ENCODE results near the gene MARK3. TPM values are rescaled to one million over a fixed set of nuclear protein-coding genes. Genes with fewer than 3 reads are reported as not detected.

MARK3 gene
- polyA plus RNA-seq, 1 experiment, result 109 TPM

GRCh38 chr14:103386713-103387329, 1.6 kb downstream of the MARK3 start:
- POLR2A ChIA-PET, result interaction anchor here (0.7 to 1.4 kb wide), 2 partner anchors 42 to 53 kb away, joined by 4 to 5 read pairs; partner anchors contain the start of gene EIF5
- CTCF ChIA-PET, result interaction anchor here (1.0 kb wide), 1 partner anchor 10 kb away, joined by 3 read pairs; no protein-coding TSS in a partner anchor
- no peaks in the 10 kb centered on the region for H3K27me3 ChIP-seq (ENCODE audit: control insufficient read depth, insufficient read depth, low read length)
- no peak overlapping the region for H3K27ac ChIP-seq (ENCODE audit: low read depth, low read length)
- DNase-seq (ENCODE audit: low read depth, low spot score), result no peak
- H3K4me3 ChIP-seq (ENCODE audit: low read depth, low read length), result peak overlapping the region; percentile 75
- no peaks in the 10 kb centered on the region; the same call in 1 of the 2 replicates for H3K9me3 ChIP-seq (ENCODE audit: control insufficient read depth, insufficient read depth, low read length)
- TF ChIP-seq CTCF (IDR thresholded peaks at IDR 0.05; ENCODE audit: low read depth, low read length), result no peak

- TF ChIP-seq CTCF (IDR thresholded peaks at IDR 0.05; ENCODE audit: low read depth, low read length), result no peak
- H3K27ac ChIP-seq (ENCODE audit: low read depth, low read length), result no peak overlapping the region
- no peak for DNase-seq (ENCODE audit: low read depth, low spot score)
- H3K27me3 ChIP-seq (ENCODE audit: control insufficient read depth, insufficient read depth, low read length), result no peaks in the 10 kb centered on the region
- no peaks in the 10 kb centered on the region; the same call in 1 of the 2 replicates for H3K9me3 ChIP-seq (ENCODE audit: control insufficient read depth, insufficient read depth, low read length)
- H3K4me3 ChIP-seq (ENCODE audit: low read depth, low read length), result 0 out of 2 replicates have a peak overlapping the region, but pooled peaks have one; percentile 11
- CTCF ChIA-PET, result no interaction called here
- POLR2A ChIA-PET, result no interaction called here
Observed at GRCh38 chr14:103388664-103389063, 3.4 kb downstream of the MARK3 start.

- no peak for TF ChIP-seq CTCF (IDR thresholded peaks at IDR 0.05; ENCODE audit: low read depth, low read length)
- CTCF ChIA-PET, result interaction anchor here (0.6 to 5.1 kb wide), 26 partner anchors 9 to 796 kb away, joined by 3 to 35 read pairs (median 5); partner anchors contain the start of gene EIF5
- Histone ChIP-seq H3K27me3 (ENCODE audit: control insufficient read depth, insufficient read depth, low read length) (no peaks in the 10 kb centered on the region), H3K4me3 (ENCODE audit: low read depth, low read length) (no peak overlapping the region), H3K9me3 (ENCODE audit: control insufficient read depth, insufficient read depth, low read length) (no peaks in the 10 kb centered on the region; the same call in 1 of the 2 replicates), H3K27ac (ENCODE audit: low read depth, low read length) (peak overlapping the region; percentile 22)
- no peak for DNase-seq (ENCODE audit: low read depth, low spot score)
- POLR2A ChIA-PET, result interaction anchor here (0.7 to 1.6 kb wide), 7 partner anchors 45 to 275 kb away, joined by 3 to 6 read pairs (median 4); partner anchors contain the start of gene EIF5
Observed at GRCh38 chr14:103390605-103391004, 5.4 kb downstream of the MARK3 start.

- DNase-seq (ENCODE audit: low read depth, low spot score), result peak; percentile 49
- Histone ChIP-seq H3K27ac (ENCODE audit: low read depth, low read length) (no peak overlapping the region), H3K4me3 (ENCODE audit: low read depth, low read length) (no peak overlapping the region), H3K27me3 (ENCODE audit: control insufficient read depth, insufficient read depth, low read length) (no peaks in the 10 kb centered on the region), H3K9me3 (ENCODE audit: control insufficient read depth, insufficient read depth, low read length) (no peaks in the 10 kb centered on the region)
- TF ChIP-seq CTCF (IDR thresholded peaks at IDR 0.05; ENCODE audit: low read depth, low read length), result peak; percentile 76
- ChIA-PET POLR2A (interaction anchor here (0.7 to 1.6 kb wide), 8 partner anchors 27 to 276 kb away, joined by 3 to 6 read pairs (median 4); partner anchors contain the start of gene EIF5), CTCF (interaction anchor here (0.7 to 5.1 kb wide), 22 partner anchors 9 to 797 kb away, joined by 3 to 35 read pairs (median 4); partner anchors contain the start of gene EIF5)
Observed at GRCh38 chr14:103391048-103391447, 5.8 kb downstream of the MARK3 start.

- ChIA-PET CTCF (interaction anchor here (0.6 to 5.1 kb wide), 11 partner anchors 8 to 138 kb away, joined by 3 to 35 read pairs (median 6); no protein-coding TSS in a partner anchor), POLR2A (interaction anchor here (0.6 to 1.4 kb wide), 2 partner anchors 58 to 78 kb away, joined by 3 read pairs; partner anchors contain the start of gene EIF5)
- Histone ChIP-seq H3K9me3 (ENCODE audit: control insufficient read depth, insufficient read depth, low read length) (no peaks in the 10 kb centered on the region), H3K4me3 (ENCODE audit: low read depth, low read length) (no peak overlapping the region), H3K27ac (ENCODE audit: low read depth, low read length) (peak overlapping the region; percentile 25), H3K27me3 (ENCODE audit: control insufficient read depth, insufficient read depth, low read length) (no peaks in the 10 kb centered on the region)
- TF ChIP-seq CTCF (IDR thresholded peaks at IDR 0.05; ENCODE audit: low read depth, low read length), result no peak
- DNase-seq (ENCODE audit: low read depth, low spot score), result no peak
Observed at GRCh38 chr14:103392106-103392505, 6.9 kb downstream of the MARK3 start.

Measured in AG04450 (cell line).